ENCODE measurements around the gene GCAT.

The GCAT gene

GRCh38 chr22:37777122-37777687, 30.5 kb upstream of the GCAT start:
- POLR2A ChIA-PET (ENCODE audit: low non-redundant PET): interaction anchor here (0.7 kb wide), 1 partner anchor 62 kb away, joined by 3 read pairs; no protein-coding TSS in a partner anchor
- CTCF ChIA-PET: no interaction called here
- no peak for TF ChIP-seq CTCF (conservative IDR thresholded peaks at IDR 0.05; ENCODE audit: low read depth)
- peak; percentile 77 for DNase-seq (ENCODE audit: low spot score)
- peak overlapping the region; percentile 93 for H3K27ac ChIP-seq

GRCh38 chr22:37778370-37779009, 29.2 kb upstream of the GCAT start:
- peak overlapping the region; percentile 93 for H3K27ac ChIP-seq
- POLR2A ChIA-PET (ENCODE audit: low non-redundant PET): no interaction called here
- CTCF ChIA-PET: interaction anchor here (0.8 kb wide), 1 partner anchor 74 kb away, joined by 3 read pairs; no protein-coding TSS in a partner anchor
- TF ChIP-seq CTCF (conservative IDR thresholded peaks at IDR 0.05; ENCODE audit: low read depth): no peak
- DNase-seq (ENCODE audit: low spot score): no peak

GRCh38 chr22:37781434-37782059, 26.2 kb upstream of the GCAT start:
- ChIA-PET POLR2A (ENCODE audit: low non-redundant PET) (no interaction called here), CTCF (interaction anchor here (0.6 kb wide), 4 partner anchors 10 to 33 kb away, joined by 3 to 5 read pairs (median 4); no protein-coding TSS in a partner anchor)
- peak overlapping the region; percentile 70 for H3K27ac ChIP-seq
- no peak for DNase-seq (ENCODE audit: low spot score)
- no peak for TF ChIP-seq CTCF (conservative IDR thresholded peaks at IDR 0.05; ENCODE audit: low read depth)

GRCh38 chr22:37782340-37783168, 25.2 kb upstream of the GCAT start:
- POLR2A ChIA-PET (ENCODE audit: low non-redundant PET): interaction anchor here (0.6 kb wide), 1 partner anchor 183 kb away, joined by 9 read pairs; no protein-coding TSS in a partner anchor
- no peak for TF ChIP-seq CTCF (conservative IDR thresholded peaks at IDR 0.05; ENCODE audit: low read depth)
- H3K27ac ChIP-seq: peak overlapping the region; percentile 70
- CTCF ChIA-PET: interaction anchor here (0.6 to 0.8 kb wide), 4 partner anchors 9 to 79 kb away, joined by 4 to 10 read pairs (median 4); no protein-coding TSS in a partner anchor
- no peak for DNase-seq (ENCODE audit: low spot score)

- ChIA-PET POLR2A (ENCODE audit: low non-redundant PET) (interaction anchor here (0.5 kb wide), 1 partner anchor 177 kb away, joined by 3 read pairs; the partner anchor contains the start of gene GGA1), CTCF (no interaction called here)
Measured at GRCh38 chr22:37784829-37785495, 22.8 kb upstream of the GCAT start.

More at GRCh38 chr22:37784829-37785495, 22.8 kb upstream of the GCAT start:
- DNase-seq (ENCODE audit: low spot score): no peak
- H3K27ac ChIP-seq: peak overlapping the region; percentile 70
- TF ChIP-seq CTCF (conservative IDR thresholded peaks at IDR 0.05; ENCODE audit: low read depth): no peak
